Stomach (tissue), 4 donors: ENCODE data around the gene CPE.

Source experiments
- POLR2A ChIP-seq, 4 donors: fragments of 450-650 bp; IDR thresholded peaks; one replicate each; pipeline ENCODE4 v1.6.1; 2016; ENCODE audit warnings: antibody characterized with exemption in 4 of 4, control low read depth in 2 of 4, mild to moderate bottlenecking in 1 of 4, moderate library complexity in 1 of 4
- POLR2AphosphoS5 ChIP-seq, 3 donors: sonication (generic); formaldehyde crosslinking; IDR thresholded peaks; one replicate each; pipeline ENCODE4 v1.6.1; 2016; ENCODE audit warnings: antibody characterized with exemption in 3 of 3
- TF ChIP-seq, protein P1 (sequence below), 7 experiments: fragments of 450-650 bp in 4 of 7; fragments of 200-600 bp in 3 of 7; sonication (generic) in 3 of 7; IDR thresholded peaks; one replicate each; pipeline ENCODE4 v1.5.1; 2016 to 2019; ENCODE audit warnings: antibody characterized with exemption in 7 of 7, control low read depth in 2 of 7, mild to moderate bottlenecking in 1 of 7

DNA sequence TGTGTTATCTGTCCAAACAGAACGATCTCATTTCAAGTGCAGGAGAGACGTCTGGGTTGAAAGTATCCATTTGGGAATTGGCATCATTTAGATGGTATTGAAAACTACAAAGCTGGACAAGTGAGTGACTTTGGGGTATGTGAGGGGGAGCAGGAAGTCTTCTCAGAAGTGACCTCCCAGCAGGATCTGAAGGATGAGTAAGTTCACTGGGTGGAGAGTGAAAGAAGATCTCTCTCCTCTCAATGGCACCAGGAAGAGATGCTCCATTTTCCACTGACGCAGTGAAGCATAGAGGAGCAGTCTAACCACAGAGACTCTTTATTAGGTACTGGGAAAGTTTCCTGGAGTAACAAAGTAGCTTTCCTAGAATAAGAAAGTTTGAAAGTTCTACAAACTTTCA lies 161.0 kb downstream of the CPE start:
- TF ChIP-seq, protein P1, sequence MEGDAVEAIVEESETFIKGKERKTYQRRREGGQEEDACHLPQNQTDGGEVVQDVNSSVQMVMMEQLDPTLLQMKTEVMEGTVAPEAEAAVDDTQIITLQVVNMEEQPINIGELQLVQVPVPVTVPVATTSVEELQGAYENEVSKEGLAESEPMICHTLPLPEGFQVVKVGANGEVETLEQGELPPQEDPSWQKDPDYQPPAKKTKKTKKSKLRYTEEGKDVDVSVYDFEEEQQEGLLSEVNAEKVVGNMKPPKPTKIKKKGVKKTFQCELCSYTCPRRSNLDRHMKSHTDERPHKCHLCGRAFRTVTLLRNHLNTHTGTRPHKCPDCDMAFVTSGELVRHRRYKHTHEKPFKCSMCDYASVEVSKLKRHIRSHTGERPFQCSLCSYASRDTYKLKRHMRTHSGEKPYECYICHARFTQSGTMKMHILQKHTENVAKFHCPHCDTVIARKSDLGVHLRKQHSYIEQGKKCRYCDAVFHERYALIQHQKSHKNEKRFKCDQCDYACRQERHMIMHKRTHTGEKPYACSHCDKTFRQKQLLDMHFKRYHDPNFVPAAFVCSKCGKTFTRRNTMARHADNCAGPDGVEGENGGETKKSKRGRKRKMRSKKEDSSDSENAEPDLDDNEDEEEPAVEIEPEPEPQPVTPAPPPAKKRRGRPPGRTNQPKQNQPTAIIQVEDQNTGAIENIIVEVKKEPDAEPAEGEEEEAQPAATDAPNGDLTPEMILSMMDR (IDR thresholded peaks at IDR 0.05), result no peak
- TF ChIP-seq POLR2A (IDR thresholded peaks at IDR 0.05) (no peak), POLR2AphosphoS5 (IDR thresholded peaks at IDR 0.05) (no peak)
